OCI-LY7 (cell line): ENCODE measurements around the gene HOXC9.

Experiments used
- CTCF ChIP-seq: fragments of 200-600 bp; sonication (generic); conservative IDR thresholded peaks from 2 replicates; pipeline ENCODE4 v1.5.1; 2014; ENCODE audit warnings: mild to moderate bottlenecking, antibody characterized with exemption, low read length, moderate library complexity, mixed read lengths
- EZH2phosphoT487 ChIP-seq: fragments of 200-600 bp; sonication (generic); IDR thresholded peaks from 2 replicates; pipeline ENCODE4 v1.6.1; 2018; ENCODE audit warnings: low read depth, borderline replicate concordance, mild to moderate bottlenecking, mixed run types, antibody characterized with exemption, low read length, moderate library complexity, mixed read lengths

- TF ChIP-seq CTCF (no peak), EZH2phosphoT487 (no peak)
These were observed 1.1 kb upstream of the HOXC9 start for GRCh38 chr12:53998900-53999236.
